Esophagus squamous epithelium (tissue), 5 donors: ENCODE results near the gene CAMK2D. TPM values are rescaled to one million over a fixed set of nuclear protein-coding genes. Genes with fewer than 3 reads are reported as not detected.

ENCODE experiments used
- DNase-seq: peaks from one replicate; lab custom pipeline; 2025; lab: John Stamatoyannopoulos, UW
- H3K27ac ChIP-seq, 4 donors: fragments of 200-600 bp; sonication (generic); one replicate each; pipeline ENCODE4 v1.5.1; 2016 to 2019; ENCODE audit warnings: mild to moderate bottlenecking in 1 of 4
- H3K27me3 ChIP-seq, 4 donors: fragments of 200-600 bp; sonication (generic); 1 replicate in 3 of 4; 2 replicates in 1 of 4; pipeline versions ENCODE4 v1.5.1 to v1.6.0; 2017 to 2021; ENCODE audit warnings: antibody characterized with exemption in 1 of 4
- H3K36me3 ChIP-seq, 3 donors: fragments of 200-600 bp; sonication (generic); one replicate each; pipeline ENCODE4 v1.5.1; 2016 to 2019
- H3K4me1 ChIP-seq, 3 donors: fragments of 200-600 bp; sonication (generic); one replicate each; pipeline ENCODE4 v1.5.1; 2017 to 2019
- H3K4me3 ChIP-seq, 4 donors: fragments of 200-600 bp; sonication (generic); 1 replicate in 3 of 4; 2 replicates in 1 of 4; pipeline ENCODE4 v1.5.1; 2016 to 2019; ENCODE audit warnings: mild to moderate bottlenecking in 2 of 4, moderate library complexity in 1 of 4
- H3K9me3 ChIP-seq, 3 donors: fragments of 200-600 bp; sonication (generic); one replicate each; pipeline ENCODE4 v1.5.1; 2016 to 2019
- CTCF ChIP-seq, 6 experiments: fragments of 450-650 bp in 4 of 6; fragments of 200-600 bp in 2 of 6; sonication (generic) in 2 of 6; IDR thresholded peaks; one replicate each; pipeline ENCODE4 v1.5.1; 2016 to 2019; ENCODE audit warnings: antibody characterized with exemption in 6 of 6, mild to moderate bottlenecking in 4 of 6, moderate library complexity in 4 of 6
- POLR2A ChIP-seq, 4 donors: fragments of 450-650 bp; IDR thresholded peaks; one replicate each; pipeline ENCODE4 v1.6.1; 2017; ENCODE audit warnings: antibody characterized with exemption in 4 of 4, mild to moderate bottlenecking in 4 of 4, moderate library complexity in 3 of 4
- WGBS, 2 donors: methylation state at CpG; one replicate each; pipeline ENCODE4 v1.1.5; 2018; 5-methylcytosine and 5-hydroxymethylcytosine counted together
- intact Hi-C: fragments of 100-400 bp; cut with DNase I; formaldehyde crosslinking; loops from one replicate; pipeline ENCODE4 v1.15.0; 2022
- total RNA-seq, 4 donors: library from RNA; depleted of rRNA; stranded (reverse); fragments of >200 nt; gene quantifications; one replicate each; pipeline ENCODE4 v1.1.0, GENCODE V29; 2016
- donor health status: DM: yes; HTN: yes; CAD: no.

The CAMK2D gene
- total RNA-seq, 4 donors from 2014 or later = 30.7 to 47.7 (median 38.2) TPM

GRCh38 chr4:113531572-113531971 lies 230.0 kb downstream of the CAMK2D start:
- intact Hi-C loops = no loop called here
- no peaks in the 10 kb centered on the region for H3K4me1 ChIP-seq
- no peak for DNase-seq
- no peak for TF ChIP-seq CTCF (IDR thresholded peaks at IDR 0.05)
- TF ChIP-seq POLR2A (IDR thresholded peaks at IDR 0.05) = no peak
- H3K27ac ChIP-seq = no peak overlapping the region
- no peaks in the 10 kb centered on the region for H3K27me3 ChIP-seq
- H3K4me3 ChIP-seq = no peak overlapping the region
- 36 to 63% methylated on average over 2 of the region's 2 CpGs for WGBS, 2 donors
- H3K36me3 ChIP-seq = peaks cover 0 to 32% (median 0%) of the 10 kb centered on the region in 3 donors
- no peaks in the 10 kb centered on the region for H3K9me3 ChIP-seq

- DNase-seq = no peak
Observed at GRCh38 chr4:113528395-113528794, 233.1 kb downstream of the CAMK2D start.

GRCh38 chr4:113525521-113525920 lies 236.0 kb downstream of the CAMK2D start:
- H3K4me1 ChIP-seq = no peaks in the 10 kb centered on the region
- intact Hi-C loops = no loop called here
- no peak overlapping the region for H3K27ac ChIP-seq
- TF ChIP-seq CTCF (IDR thresholded peaks at IDR 0.05) (no peak), POLR2A (IDR thresholded peaks at IDR 0.05) (no peak)
- H3K27me3 ChIP-seq = no peaks in the 10 kb centered on the region
- WGBS, 2 donors = 89 to 91% methylated on average over 2 of the region's 2 CpGs
- peaks cover 0 to 71% (median 0%) of the 10 kb centered on the region in 3 donors for H3K36me3 ChIP-seq
- no peak for DNase-seq
- H3K9me3 ChIP-seq = no peaks in the 10 kb centered on the region
- H3K4me3 ChIP-seq = no peak overlapping the region

More at GRCh38 chr4:113528395-113528794, 233.1 kb downstream of the CAMK2D start:
- H3K4me1 ChIP-seq = no peaks in the 10 kb centered on the region
- intact Hi-C loops = no loop called here
- TF ChIP-seq CTCF (IDR thresholded peaks at IDR 0.05) = no peak
- TF ChIP-seq POLR2A (IDR thresholded peaks at IDR 0.05) = no peak
- WGBS, 2 donors = 74 to 81% methylated on average over 1 of the region's 1 CpG
- no peaks in the 10 kb centered on the region for H3K27me3 ChIP-seq
- no peak overlapping the region for H3K4me3 ChIP-seq
- no peak overlapping the region for H3K27ac ChIP-seq
- H3K9me3 ChIP-seq = no peaks in the 10 kb centered on the region
- peaks cover 0 to 61% (median 0%) of the 10 kb centered on the region in 3 donors for H3K36me3 ChIP-seq

- TF ChIP-seq CTCF (IDR thresholded peaks at IDR 0.05) (no peak), POLR2A (IDR thresholded peaks at IDR 0.05) (no peak)
- Histone ChIP-seq H3K27ac (no peak overlapping the region), H3K4me1 (no peaks in the 10 kb centered on the region), H3K4me3 (no peak overlapping the region), H3K27me3 (no peaks in the 10 kb centered on the region), H3K9me3 (no peaks in the 10 kb centered on the region), H3K36me3 (peaks cover 0 to 71% (median 0%) of the 10 kb centered on the region in 3 donors)
- intact Hi-C loops = no loop called here
- no peak for DNase-seq
- 94 to 97% methylated on average over 2 of the region's 2 CpGs for WGBS, 2 donors
Observed at GRCh38 chr4:113524505-113525186, 236.9 kb downstream of the CAMK2D start.

- Histone ChIP-seq H3K9me3 (no peaks in the 10 kb centered on the region), H3K27me3 (no peaks in the 10 kb centered on the region), H3K27ac (no peak overlapping the region), H3K36me3 (peaks cover 0 to 66% (median 0%) of the 10 kb centered on the region in 3 donors), H3K4me3 (no peak overlapping the region), H3K4me1 (no peaks in the 10 kb centered on the region)
- intact Hi-C loops = no loop called here
- no peak for DNase-seq
- no peak for TF ChIP-seq CTCF (IDR thresholded peaks at IDR 0.05)
- TF ChIP-seq POLR2A (IDR thresholded peaks at IDR 0.05) = no peak
- 83 to 93% methylated on average over 1 of the region's 1 CpG for WGBS, 2 donors
Observed at GRCh38 chr4:113524096-113524495, 237.4 kb downstream of the CAMK2D start.
